Brain microvascular endothelial cell (primary cell): Measurements from ENCODE around the gene SPP1.

Experiments used
- DNase-seq: peaks from one replicate; pipeline ENCODE4 v3.0.0-alpha.2; 2020
- H3K27ac ChIP-seq: fragments of 250-450 bp; sonication (Bioruptor Pico); 2 replicates; pipeline ENCODE4 v1.5.1; 2020; ENCODE audit warnings: mild to moderate bottlenecking, moderate library complexity
- H3K27me3 ChIP-seq: fragments of 250-450 bp; sonication (Bioruptor Pico); replicated peaks from 2 replicates; pipeline ENCODE4 v1.5.1; 2020; ENCODE audit warnings: mild to moderate bottlenecking
- H3K36me3 ChIP-seq: fragments of 250-450 bp; sonication (Bioruptor Pico); replicated peaks from 2 replicates; pipeline ENCODE4 v1.5.1; 2020; ENCODE audit warnings: mild to moderate bottlenecking
- H3K4me3 ChIP-seq: 2 replicates; pipeline ENCODE4 v1.5.1; 2011; ENCODE audit warnings: low read depth, mild to moderate bottlenecking, control low read depth, low read length, moderate library complexity
- in situ Hi-C: cut with HindIII; loops from 2 replicates; pipeline ENCODE4 v1.10.0; 2017; ENCODE audit warnings: low sequenced_read_pairs, low pct_ligation_motif_present
- TF ChIP-seq, protein P1 (sequence below): IDR thresholded peaks from 2 replicates; pipeline ENCODE4 v1.5.1; 2011; ENCODE audit warnings: low read depth, mild to moderate bottlenecking, moderate library complexity, low read length, control low read depth, inconsistent platforms; ENCODE audit errors: missing control alignments

SPP1 gene

GRCh38 chr4:88029556-88029955 is 54.0 kb downstream of the SPP1 start:
- H3K4me3 ChIP-seq = no peak overlapping the region
- H3K36me3 ChIP-seq = peaks cover 9% of the 10 kb centered on the region
- no peak for DNase-seq
- TF ChIP-seq, protein P1, sequence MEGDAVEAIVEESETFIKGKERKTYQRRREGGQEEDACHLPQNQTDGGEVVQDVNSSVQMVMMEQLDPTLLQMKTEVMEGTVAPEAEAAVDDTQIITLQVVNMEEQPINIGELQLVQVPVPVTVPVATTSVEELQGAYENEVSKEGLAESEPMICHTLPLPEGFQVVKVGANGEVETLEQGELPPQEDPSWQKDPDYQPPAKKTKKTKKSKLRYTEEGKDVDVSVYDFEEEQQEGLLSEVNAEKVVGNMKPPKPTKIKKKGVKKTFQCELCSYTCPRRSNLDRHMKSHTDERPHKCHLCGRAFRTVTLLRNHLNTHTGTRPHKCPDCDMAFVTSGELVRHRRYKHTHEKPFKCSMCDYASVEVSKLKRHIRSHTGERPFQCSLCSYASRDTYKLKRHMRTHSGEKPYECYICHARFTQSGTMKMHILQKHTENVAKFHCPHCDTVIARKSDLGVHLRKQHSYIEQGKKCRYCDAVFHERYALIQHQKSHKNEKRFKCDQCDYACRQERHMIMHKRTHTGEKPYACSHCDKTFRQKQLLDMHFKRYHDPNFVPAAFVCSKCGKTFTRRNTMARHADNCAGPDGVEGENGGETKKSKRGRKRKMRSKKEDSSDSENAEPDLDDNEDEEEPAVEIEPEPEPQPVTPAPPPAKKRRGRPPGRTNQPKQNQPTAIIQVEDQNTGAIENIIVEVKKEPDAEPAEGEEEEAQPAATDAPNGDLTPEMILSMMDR = no peak
- H3K27ac ChIP-seq = no peak overlapping the region
- H3K27me3 ChIP-seq = no peaks in the 10 kb centered on the region
- in situ Hi-C loops = no loop called here

DNA sequence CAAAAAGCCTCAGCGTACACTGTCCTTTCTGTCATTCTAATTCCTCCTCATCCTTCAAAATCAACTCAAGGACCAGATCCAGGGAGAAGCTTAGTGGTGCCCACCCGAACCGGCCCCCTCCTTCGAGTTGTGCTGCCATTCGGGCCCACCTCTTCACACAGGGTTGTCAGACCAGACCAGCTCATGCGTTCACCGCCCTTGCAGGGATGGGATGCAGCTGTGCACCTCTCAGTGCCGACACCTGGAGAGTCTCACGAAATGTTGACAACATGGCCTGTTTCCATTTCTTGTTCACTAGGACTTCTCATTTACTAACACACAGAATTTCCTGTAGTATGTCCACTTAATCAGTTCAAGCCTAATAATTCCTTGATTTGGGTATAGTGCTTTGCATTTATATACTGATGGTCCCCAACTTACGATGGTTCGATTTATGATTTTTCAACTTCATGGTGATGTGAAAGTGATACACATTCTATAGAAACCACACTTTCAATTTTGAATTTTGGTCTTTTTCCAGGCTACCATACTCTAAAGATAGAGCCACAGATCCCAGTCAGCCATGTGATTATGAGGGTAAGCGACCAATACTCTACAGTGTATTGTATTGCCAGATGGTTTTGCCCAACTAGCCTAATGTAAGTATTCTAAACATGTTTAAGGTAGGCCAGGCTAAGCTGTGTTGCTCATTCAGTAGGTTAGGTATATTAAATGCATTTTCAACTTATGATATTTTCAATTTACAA is 55.2 kb downstream of the SPP1 start:
- TF ChIP-seq, protein P1 = no peak
- Histone ChIP-seq H3K27me3 (no peaks in the 10 kb centered on the region), H3K36me3 (peaks cover 7% of the 10 kb centered on the region), H3K27ac (no peak overlapping the region), H3K4me3 (no peak overlapping the region)
- in situ Hi-C loops = no loop called here
- DNase-seq = no peak
